ENCODE results near the gene TMA7B. TPM values are rescaled to one million over a fixed set of nuclear protein-coding genes. Genes with fewer than 3 reads are reported as not detected.

TMA7B gene
- polyA plus RNA-seq, 1 of the 3 experiments (the other 2 are of a cell fraction) = not detected

DNA sequence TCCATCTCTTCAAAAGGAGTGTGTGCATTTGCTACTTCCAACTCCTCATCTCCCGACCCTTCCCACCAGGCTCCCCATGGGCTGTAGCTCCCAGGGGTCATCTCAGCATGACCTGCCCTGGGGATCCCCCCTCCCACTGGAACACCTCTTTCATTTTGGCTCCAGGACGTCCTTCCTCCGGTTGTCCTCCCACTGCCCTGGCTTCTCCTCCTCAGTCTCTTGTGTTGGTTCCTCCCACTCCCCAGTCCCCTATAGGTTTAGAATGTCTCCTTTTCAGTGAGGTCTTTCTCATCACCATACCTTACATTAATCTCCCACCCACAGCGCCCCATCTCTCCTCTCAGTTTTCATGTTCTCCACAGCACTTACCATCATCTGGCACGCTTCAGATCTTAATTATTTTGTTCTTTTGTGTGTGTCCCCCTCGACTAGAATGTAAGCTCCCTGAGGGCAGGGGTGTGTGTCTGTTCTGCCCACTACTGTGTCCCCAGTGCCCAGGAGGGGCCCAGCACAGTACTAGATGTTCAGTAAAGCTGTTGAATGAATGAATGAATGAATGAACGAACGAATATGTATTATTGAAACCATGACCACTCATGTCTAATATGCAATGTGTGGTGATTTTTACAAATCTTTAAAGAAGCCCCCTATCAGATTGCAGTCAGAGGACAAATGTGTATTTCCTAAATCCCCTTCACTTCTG lies 2.0 kb upstream of the TMA7B start:
- TF ChIP-seq ELF1 (IDR thresholded peaks at IDR 0.05) = no peak
- no peak for TF ChIP-seq RFX5 (IDR thresholded peaks at IDR 0.05; ENCODE audit: low read length)
- TF ChIP-seq RXRA (IDR thresholded peaks at IDR 0.05; ENCODE audit: borderline replicate concordance, low read depth) = no peak
- TF ChIP-seq SIN3A (IDR thresholded peaks at IDR 0.05; ENCODE audit: borderline replicate concordance, low read depth, low read length) = no peak
- TF ChIP-seq YY1 (IDR thresholded peaks at IDR 0.05; ENCODE audit: low read depth) = no peak
- TF ChIP-seq GATA2 (CRISPR knock-in tag; IDR thresholded peaks at IDR 0.05) = no peak
- TF ChIP-seq, protein P1, sequence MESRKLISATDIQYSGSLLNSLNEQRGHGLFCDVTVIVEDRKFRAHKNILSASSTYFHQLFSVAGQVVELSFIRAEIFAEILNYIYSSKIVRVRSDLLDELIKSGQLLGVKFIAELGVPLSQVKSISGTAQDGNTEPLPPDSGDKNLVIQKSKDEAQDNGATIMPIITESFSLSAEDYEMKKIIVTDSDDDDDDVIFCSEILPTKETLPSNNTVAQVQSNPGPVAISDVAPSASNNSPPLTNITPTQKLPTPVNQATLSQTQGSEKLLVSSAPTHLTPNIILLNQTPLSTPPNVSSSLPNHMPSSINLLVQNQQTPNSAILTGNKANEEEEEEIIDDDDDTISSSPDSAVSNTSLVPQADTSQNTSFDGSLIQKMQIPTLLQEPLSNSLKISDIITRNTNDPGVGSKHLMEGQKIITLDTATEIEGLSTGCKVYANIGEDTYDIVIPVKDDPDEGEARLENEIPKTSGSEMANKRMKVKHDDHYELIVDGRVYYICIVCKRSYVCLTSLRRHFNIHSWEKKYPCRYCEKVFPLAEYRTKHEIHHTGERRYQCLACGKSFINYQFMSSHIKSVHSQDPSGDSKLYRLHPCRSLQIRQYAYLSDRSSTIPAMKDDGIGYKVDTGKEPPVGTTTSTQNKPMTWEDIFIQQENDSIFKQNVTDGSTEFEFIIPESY (IDR thresholded peaks at IDR 0.05; ENCODE audit: borderline replicate concordance, low read depth) = no peak
- no peak for TF ChIP-seq FOXM1 (IDR thresholded peaks at IDR 0.05; ENCODE audit: low read depth)
- no peak for TF ChIP-seq TAF1 (IDR thresholded peaks at IDR 0.05; ENCODE audit: borderline replicate concordance, low read depth, low read length)
- no peak for TF ChIP-seq TEAD4 (IDR thresholded peaks at IDR 0.05; ENCODE audit: borderline replicate concordance, insufficient read depth)
- TF ChIP-seq TCF12 (IDR thresholded peaks at IDR 0.05) = no peak
- TF ChIP-seq, protein P2, sequence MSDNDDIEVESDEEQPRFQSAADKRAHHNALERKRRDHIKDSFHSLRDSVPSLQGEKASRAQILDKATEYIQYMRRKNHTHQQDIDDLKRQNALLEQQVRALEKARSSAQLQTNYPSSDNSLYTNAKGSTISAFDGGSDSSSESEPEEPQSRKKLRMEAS (IDR thresholded peaks at IDR 0.05; ENCODE audit: low read depth) = no peak
- no peak for TF ChIP-seq EP300 (IDR thresholded peaks at IDR 0.05; ENCODE audit: borderline replicate concordance in 1 of 2, low read depth in 1 of 2, low read length in 1 of 2)
- no peak for TF ChIP-seq FOSL2 (IDR thresholded peaks at IDR 0.05; ENCODE audit: borderline replicate concordance, low read depth)
- TF ChIP-seq RCOR1 (IDR thresholded peaks at IDR 0.05; ENCODE audit: low read length) = no peak
- TF ChIP-seq, protein P3, sequence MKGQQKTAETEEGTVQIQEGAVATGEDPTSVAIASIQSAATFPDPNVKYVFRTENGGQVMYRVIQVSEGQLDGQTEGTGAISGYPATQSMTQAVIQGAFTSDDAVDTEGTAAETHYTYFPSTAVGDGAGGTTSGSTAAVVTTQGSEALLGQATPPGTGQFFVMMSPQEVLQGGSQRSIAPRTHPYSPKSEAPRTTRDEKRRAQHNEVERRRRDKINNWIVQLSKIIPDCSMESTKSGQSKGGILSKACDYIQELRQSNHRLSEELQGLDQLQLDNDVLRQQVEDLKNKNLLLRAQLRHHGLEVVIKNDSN (IDR thresholded peaks at IDR 0.05; ENCODE audit: borderline replicate concordance, low read depth) = no peak
- TF ChIP-seq CHD2 (IDR thresholded peaks at IDR 0.05; ENCODE audit: low read length, partially characterized antibody) = no peak
- TF ChIP-seq POLR2AphosphoS5 (IDR thresholded peaks at IDR 0.05; ENCODE audit: low read depth, low read length) = no peak
- H3F3A ChIP-seq (replicated peaks; ENCODE audit: insufficient read depth) = peaks cover 7% of the 10 kb centered on the region
- no peak for DNase-seq
- no peaks in the 10 kb centered on the region for H3K9me3 ChIP-seq
- H2AFZ ChIP-seq (ENCODE audit: low read depth) = no peak overlapping the region
- no peaks in the 10 kb centered on the region for H4K20me1 ChIP-seq (ENCODE audit: insufficient read depth)
- no peaks in the 10 kb centered on the region for H3K79me2 ChIP-seq (ENCODE audit: insufficient read depth)
- no peaks in the 10 kb centered on the region for H3K27me3 ChIP-seq (ENCODE audit: insufficient read depth)
- no peaks in the 10 kb centered on the region for H3K36me3 ChIP-seq (replicated peaks in 1 of 2; ENCODE audit: control insufficient read depth in 1 of 2, insufficient read depth in 2 of 2, low read length in 1 of 2)
- H3K27ac ChIP-seq (ENCODE audit: low read depth in 2 of 2, low read length in 1 of 2) = no peak overlapping the region
- CTCF ChIA-PET = interaction anchor here (2.0 kb wide), 1 partner anchor 67 kb away, joined by 8 read pairs; no protein-coding TSS in a partner anchor
- no peak overlapping the region for H3K4me3 ChIP-seq (ENCODE audit: low read depth in 2 of 2, low read length in 1 of 2)
- POLR2A ChIA-PET = no interaction called here
- no peaks in the 10 kb centered on the region for H3K9me2 ChIP-seq
- peaks cover 0 to 8% of the 10 kb centered on the region in 2 experiments; a peak in 1 of 4 replicates for H3K4me1 ChIP-seq (ENCODE audit: control insufficient read depth in 1 of 2, insufficient read depth in 2 of 2, low read depth in 1 of 2, low read length in 1 of 2)
- 79% methylated on average over 8 of the region's 8 CpGs for WGBS (ENCODE audit: low lambda C conversion rate)
- no peak overlapping the region for H3K4me2 ChIP-seq
- no peak overlapping the region for H3K9ac ChIP-seq
